ENCODE measurements around the gene GALNT2. TPM values are rescaled to one million over a fixed set of nuclear protein-coding genes. Genes with fewer than 3 reads are reported as not detected.

Gene GALNT2
- total and polyA plus RNA-seq, 2 of the 13 experiments (the other 11 are each of a cell fraction or from before 2014, with no cell fraction given), result 39.3 to 39.6 TPM

DNA sequence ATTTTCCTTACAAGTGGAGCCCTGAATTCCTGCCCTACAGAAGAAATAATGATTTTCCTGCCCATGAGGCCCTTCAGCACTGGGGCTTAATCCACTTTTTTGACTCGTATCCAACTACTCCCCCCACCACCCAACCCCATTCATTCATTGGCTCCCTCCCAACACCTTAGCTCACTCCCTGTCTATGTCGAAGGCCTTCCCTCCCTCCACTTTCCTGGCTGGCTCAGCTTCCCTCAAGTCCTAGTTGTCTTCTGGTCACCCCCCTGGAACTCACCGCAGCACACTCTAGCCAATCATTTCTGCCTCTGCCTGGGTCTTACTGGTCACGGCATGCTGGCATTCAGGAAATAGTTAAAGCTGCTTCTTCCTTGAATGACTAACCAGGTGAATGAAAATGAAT lies 240.2 kb downstream of the GALNT2 start:
- Histone ChIP-seq H3K4me2 (ENCODE audit: low read depth, low read length) (no peak overlapping the region), H3K4me3 (replicated peaks in 1 of 3; ENCODE audit: insufficient read depth in 1 of 3, low read depth in 2 of 3, low read length in 3 of 3) (no peak overlapping the region), H2AFZ (ENCODE audit: low read length) (no peak overlapping the region), H3K4me1 (ENCODE audit: insufficient read depth, low read length) (0 out of 2 replicates have a peak, but pooled peaks cover 5% of the 10 kb centered on the region), H3K9ac (ENCODE audit: insufficient read depth, low read depth, low read length) (no peak overlapping the region), H3K36me3 (replicated peaks in 1 of 2; ENCODE audit: control insufficient read depth in 1 of 2, insufficient read depth in 2 of 2, low read length in 2 of 2) (no peaks in the 10 kb centered on the region), H3K27me3 (ENCODE audit: control insufficient read depth in 1 of 2, insufficient read depth in 2 of 2, low read length in 2 of 2) (peaks cover 2 to 10% of the 10 kb centered on the region in 2 experiments; a peak in 3 of 5 replicates), H4K20me1 (ENCODE audit: insufficient read depth, low read length) (no peaks in the 10 kb centered on the region), H3K9me3 (ENCODE audit: low read length) (no peaks in the 10 kb centered on the region), H3K27ac (ENCODE audit: extremely low read length, insufficient read depth, low read length) (no peak overlapping the region), H3K79me2 (ENCODE audit: insufficient read depth, low read length) (no peaks in the 10 kb centered on the region)
- FAIRE-seq, result no peak
- no peak for ATAC-seq
- in situ Hi-C loops (cut with HindIII; ENCODE audit: extremely low pct_ligation_motif_present, low pct_unique_long_range_greater_than_20kb), result no loop called here
- ChIA-PET POLR2A (no interaction called here), CTCF (ENCODE audit: low intra/inter-chr PET ratio, low total read pairs) (no interaction called here)
- WGBS (ENCODE audit: low lambda C conversion rate), result 14% methylated on average over 4 of the region's 4 CpGs
- TF ChIP-seq HNRNPLL (IDR thresholded peaks at IDR 0.05; ENCODE audit: low read depth, low read length, poor library complexity, severe bottlenecking) (no peak), NFE2 (CRISPR knock-in tag; IDR thresholded peaks at IDR 0.05) (no peak), ZMYM4 (CRISPR knock-in tag; IDR thresholded peaks at IDR 0.05) (no peak), MIER3 (CRISPR knock-in tag; IDR thresholded peaks at IDR 0.05; ENCODE audit: borderline replicate concordance) (no peak), NCOA5 (CRISPR knock-in tag; IDR thresholded peaks at IDR 0.05) (no peak), ZNF614 (CRISPR knock-in tag; IDR thresholded peaks at IDR 0.05; ENCODE audit: borderline replicate concordance) (no peak), DMAP1 (CRISPR knock-in tag; IDR thresholded peaks at IDR 0.05) (no peak), CAMTA2 (CRISPR knock-in tag; IDR thresholded peaks at IDR 0.05; ENCODE audit: borderline replicate concordance) (no peak), ZNF883 (CRISPR knock-in tag; IDR thresholded peaks at IDR 0.05; ENCODE audit: not compliant biosample characterization) (no peak)
- TF ChIP-seq, protein P1, sequence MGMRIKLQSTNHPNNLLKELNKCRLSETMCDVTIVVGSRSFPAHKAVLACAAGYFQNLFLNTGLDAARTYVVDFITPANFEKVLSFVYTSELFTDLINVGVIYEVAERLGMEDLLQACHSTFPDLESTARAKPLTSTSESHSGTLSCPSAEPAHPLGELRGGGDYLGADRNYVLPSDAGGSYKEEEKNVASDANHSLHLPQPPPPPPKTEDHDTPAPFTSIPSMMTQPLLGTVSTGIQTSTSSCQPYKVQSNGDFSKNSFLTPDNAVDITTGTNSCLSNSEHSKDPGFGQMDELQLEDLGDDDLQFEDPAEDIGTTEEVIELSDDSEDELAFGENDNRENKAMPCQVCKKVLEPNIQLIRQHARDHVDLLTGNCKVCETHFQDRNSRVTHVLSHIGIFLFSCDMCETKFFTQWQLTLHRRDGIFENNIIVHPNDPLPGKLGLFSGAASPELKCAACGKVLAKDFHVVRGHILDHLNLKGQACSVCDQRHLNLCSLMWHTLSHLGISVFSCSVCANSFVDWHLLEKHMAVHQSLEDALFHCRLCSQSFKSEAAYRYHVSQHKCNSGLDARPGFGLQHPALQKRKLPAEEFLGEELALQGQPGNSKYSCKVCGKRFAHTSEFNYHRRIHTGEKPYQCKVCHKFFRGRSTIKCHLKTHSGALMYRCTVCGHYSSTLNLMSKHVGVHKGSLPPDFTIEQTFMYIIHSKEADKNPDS (CRISPR knock-in tag; IDR thresholded peaks at IDR 0.05), result no peak
- intact Hi-C loops (cut with micrococcal nuclease; ENCODE audit: unreplicated experiment), result no loop called here
- no TSS peak for BruUV-seq (replicated peaks)
- DNase-seq (ENCODE audit: low spot score), result no peak

All from HepG2 (cell line).